H9 (cell line): ENCODE results near the gene HPCAL1. TPM values are rescaled to one million over a fixed set of nuclear protein-coding genes. Genes with fewer than 3 reads are reported as not detected.

ENCODE experiments used
- DNase-seq: peaks from one replicate; pipeline ENCODE4 v3.0.0-alpha.2; 2017
- H2AFZ ChIP-seq: one replicate; pipeline ENCODE4 v1.6.1; 2013; ENCODE audit warnings: mild to moderate bottlenecking, low read length, control low read depth, moderate library complexity
- H2AK5ac ChIP-seq: 2 replicates; pipeline ENCODE4 v1.6.1; 2013; ENCODE audit warnings: low read length, control low read depth, mixed read lengths; ENCODE audit not compliant: insufficient read length
- H2BK120ac ChIP-seq: one replicate; pipeline ENCODE4 v1.6.1; 2013; ENCODE audit warnings: low read depth, mild to moderate bottlenecking, low read length, control low read depth, inconsistent platforms; ENCODE audit not compliant: poor library complexity, severe bottlenecking
- H2BK12ac ChIP-seq: 2 replicates; pipeline ENCODE4 v1.6.1; 2013; ENCODE audit warnings: low read length, control low read depth, mixed read lengths, low read depth; ENCODE audit not compliant: insufficient read length
- H2BK15ac ChIP-seq: 2 replicates; pipeline ENCODE4 v1.6.1; 2013; ENCODE audit warnings: low read depth, low read length, control low read depth
- H2BK20ac ChIP-seq: one replicate; pipeline ENCODE4 v1.6.1; 2013; ENCODE audit warnings: low read depth, mild to moderate bottlenecking, low read length, control low read depth, inconsistent platforms; ENCODE audit not compliant: poor library complexity, severe bottlenecking
- H2BK5ac ChIP-seq: 2 replicates; pipeline ENCODE4 v1.6.1; 2013; ENCODE audit warnings: low read length, control low read depth, mixed read lengths; ENCODE audit not compliant: insufficient read length
- H3K14ac ChIP-seq: 2 replicates; pipeline ENCODE4 v1.6.1; 2013; ENCODE audit warnings: low read length, control low read depth; ENCODE audit not compliant: insufficient read depth
- H3K18ac ChIP-seq: 2 replicates; pipeline ENCODE4 v1.6.1; 2013; ENCODE audit warnings: low read depth, mild to moderate bottlenecking, mixed read lengths, low read length, control low read depth; ENCODE audit not compliant: insufficient read length
- H3K23ac ChIP-seq: 2 replicates; pipeline ENCODE4 v1.6.1; 2013; ENCODE audit warnings: low read length, control low read depth, mixed read lengths, low read depth; ENCODE audit not compliant: insufficient read length
- H3K23me2 ChIP-seq: 2 replicates; pipeline ENCODE4 v1.6.1; 2013; ENCODE audit warnings: low read depth, mild to moderate bottlenecking, mixed read lengths, low read length, control low read depth; ENCODE audit not compliant: insufficient read length, poor library complexity, severe bottlenecking
- H3K27ac ChIP-seq: 2 replicates; pipeline ENCODE4 v1.5.1; 2013; ENCODE audit warnings: low read length, control low read depth, mixed read lengths, low read depth; ENCODE audit not compliant: insufficient read length
- H3K27me3 ChIP-seq: 2 replicates; pipeline ENCODE4 v1.6.1; 2013; ENCODE audit warnings: low read length, control low read depth, inconsistent platforms; ENCODE audit not compliant: insufficient read depth
- H3K4ac ChIP-seq: 2 replicates; pipeline ENCODE4 v1.6.1; 2013; ENCODE audit warnings: low read depth, mild to moderate bottlenecking, control low read depth, inconsistent platforms, low read length, moderate library complexity
- H3K4me1 ChIP-seq: 2 replicates; pipeline ENCODE4 v1.6.1; 2013; ENCODE audit warnings: low read length, control low read depth, inconsistent platforms; ENCODE audit not compliant: insufficient read depth
- H3K4me2 ChIP-seq: 2 replicates; pipeline ENCODE4 v1.6.1; 2013; ENCODE audit warnings: low read length, control low read depth, mixed read lengths; ENCODE audit not compliant: insufficient read length, insufficient read depth
- H3K56ac ChIP-seq: 2 replicates; pipeline ENCODE4 v1.6.1; 2013; ENCODE audit warnings: low read depth, mild to moderate bottlenecking, mixed read lengths, low read length, control low read depth; ENCODE audit not compliant: insufficient read length
- H3K79me1 ChIP-seq: 2 replicates; pipeline ENCODE4 v1.6.1; 2013; ENCODE audit warnings: low read depth, mild to moderate bottlenecking, moderate library complexity, low read length, control low read depth, inconsistent platforms; ENCODE audit not compliant: insufficient read depth, poor library complexity, severe bottlenecking
- H3K79me2 ChIP-seq: 2 replicates; pipeline ENCODE4 v1.6.1; 2013; ENCODE audit warnings: low read length, control low read depth, inconsistent platforms; ENCODE audit not compliant: insufficient read depth
- H3K9ac ChIP-seq: 2 replicates; pipeline ENCODE4 v1.6.1; 2013; ENCODE audit warnings: low read length, control low read depth, mixed read lengths; ENCODE audit not compliant: insufficient read length; ENCODE audit errors: extremely low read depth
- H3K9me3 ChIP-seq: one replicate; pipeline ENCODE4 v1.6.1; 2013; ENCODE audit warnings: low read depth, low read length, inconsistent platforms; ENCODE audit not compliant: control insufficient read depth
- H3T11ph ChIP-seq: one replicate; pipeline ENCODE4 v1.6.1; 2013; ENCODE audit warnings: mild to moderate bottlenecking, low read length, control low read depth, inconsistent platforms
- H4K20me1 ChIP-seq: one replicate; pipeline ENCODE4 v1.6.1; 2013; ENCODE audit not compliant: control insufficient read depth, insufficient read length, insufficient read depth
- H4K5ac ChIP-seq: 2 replicates; pipeline ENCODE4 v1.6.1; 2013; ENCODE audit warnings: low read depth, mild to moderate bottlenecking, mixed read lengths, low read length, control low read depth; ENCODE audit not compliant: insufficient read length
- H4K8ac ChIP-seq: replicated peaks from 2 replicates; pipeline ENCODE4 v1.6.1; 2013; ENCODE audit warnings: low read length, control low read depth, mixed read lengths, low read depth; ENCODE audit not compliant: insufficient read length
- H4K91ac ChIP-seq: 2 replicates; pipeline ENCODE4 v1.6.1; 2013; ENCODE audit warnings: low read depth, mild to moderate bottlenecking, moderate library complexity, mixed read lengths, low read length, control low read depth; ENCODE audit not compliant: insufficient read length
- H3K27ac Mint-ChIP-seq, 3 experiments: 2 replicates in 2 of 3; 3 replicates in 1 of 3; pipeline ENCODE4 v1.8.0; 2020 to 2021; ENCODE audit warnings: mixed read lengths in 3 of 3, mild to moderate bottlenecking in 1 of 3, moderate library complexity in 1 of 3
- H3K27me3 Mint-ChIP-seq: 2 replicates; pipeline ENCODE4 v1.8.0; 2021; ENCODE audit warnings: low read depth, mild to moderate bottlenecking, moderate library complexity, mixed read lengths
- H3K36me3 Mint-ChIP-seq, 3 experiments: 2 replicates in 2 of 3; 3 replicates in 1 of 3; pipeline ENCODE4 v1.8.0; 2020 to 2021; ENCODE audit warnings: low read depth in 3 of 3, mixed read lengths in 3 of 3; ENCODE audit not compliant: insufficient read depth in 1 of 3
- H3K4me1 Mint-ChIP-seq, 2 experiments: 2 replicates each; pipeline ENCODE4 v1.8.0; 2020; ENCODE audit warnings: mixed read lengths in 2 of 2
- H3K4me3 Mint-ChIP-seq, 2 experiments: 2 replicates in 1 of 2; 3 replicates in 1 of 2; pipeline ENCODE4 v1.8.0; 2020 to 2021; ENCODE audit warnings: mild to moderate bottlenecking in 2 of 2, mixed read lengths in 2 of 2, moderate library complexity in 1 of 2
- H3K9me3 Mint-ChIP-seq, 2 experiments: 2 replicates in 1 of 2; 3 replicates in 1 of 2; pipeline ENCODE4 v1.8.0; 2020; ENCODE audit warnings: mild to moderate bottlenecking in 2 of 2, mixed read lengths in 2 of 2, moderate library complexity in 1 of 2
- whole genome bisulfite sequencing: extraction: QIAGEN DNeasy Blood & Tissue Kit; methylation state at CpG from one replicate; pipeline ENCODE4 v1.1.7; 2013; ENCODE audit warnings: missing lambda C conversion rate, low lambda C conversion rate, mixed read lengths; ENCODE audit not compliant: insufficient read length; ENCODE audit errors: extremely low coverage; 5-methylcytosine and 5-hydroxymethylcytosine counted together
- total RNA-seq: library from RNA; stranded (reverse); gene quantifications from 2 replicates; pipeline ENCODE4 v1.2.1, GENCODE V29; 2021
- TF ChIP-seq, protein P1 (sequence below): fragments of 200-600 bp; sonication (generic); conservative IDR thresholded peaks from 3 replicates; pipeline ENCODE4 v1.8.0; 2021; ENCODE audit warnings: antibody characterized with exemption, mild to moderate bottlenecking

Gene HPCAL1
- total RNA-seq, 1 experiment from 2014 or later, result 4.7 TPM

DNA sequence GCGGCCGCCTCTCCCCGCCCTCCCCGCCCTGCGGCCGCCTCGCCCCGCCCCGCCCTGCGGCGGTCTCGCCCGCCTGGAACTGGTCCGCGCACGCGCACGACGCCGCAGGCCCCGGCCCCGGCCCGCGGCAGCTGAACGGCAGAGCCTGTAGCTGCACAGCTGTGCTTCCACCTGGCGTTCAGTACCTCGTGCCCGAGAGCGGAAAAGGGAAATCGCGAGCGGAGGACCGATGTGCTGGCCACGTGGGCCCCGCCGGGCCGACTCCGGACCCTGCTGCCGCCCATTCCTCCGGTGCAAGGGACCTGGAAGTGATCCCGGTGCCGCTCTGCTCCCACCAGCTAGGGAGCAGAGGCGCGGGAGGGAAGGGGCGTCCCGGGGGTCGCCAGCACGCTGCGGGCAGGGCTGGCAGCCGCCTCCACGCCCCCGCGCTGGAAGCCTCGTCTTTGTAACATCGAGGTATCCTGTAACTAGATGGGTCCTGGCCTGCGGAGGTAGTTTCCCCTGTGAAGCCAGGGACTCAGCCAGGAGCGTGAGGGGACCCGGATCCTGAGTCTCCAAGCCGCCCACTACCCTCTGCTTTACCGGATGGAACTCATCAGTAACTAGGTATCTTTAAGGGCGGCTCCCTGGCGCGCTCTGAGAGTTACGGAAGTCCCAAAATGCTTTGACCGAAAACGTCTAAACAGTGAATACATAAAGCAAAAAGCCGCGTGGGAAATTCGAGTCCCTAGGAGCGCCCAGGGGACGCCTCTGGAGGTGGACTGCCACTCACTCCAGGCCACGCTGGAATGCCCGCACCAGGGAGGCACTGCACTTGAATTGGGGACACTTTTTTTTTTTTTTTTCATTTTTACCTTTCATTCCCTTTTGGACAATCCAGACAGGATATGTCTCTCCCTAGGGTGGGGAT is 146.1 kb downstream of the HPCAL1 start:
- Histone ChIP-seq H3K4me1 (no peaks in the 10 kb centered on the region; the same call in 1 of the 2 replicates), H3K4ac (no peak overlapping the region), H2AK5ac (no peak overlapping the region), H3K79me1 (no peaks in the 10 kb centered on the region), H3K9me3 (no peaks in the 10 kb centered on the region), H4K91ac (no peak overlapping the region), H3K4me2 (peak overlapping the region; percentile 54), H4K5ac (no peak overlapping the region), H2BK5ac (no peak overlapping the region), H4K20me1 (no peaks in the 10 kb centered on the region), H3K27me3 (peaks cover 3% of the 10 kb centered on the region; the same call in 1 of the 2 replicates), H3K14ac (peak overlapping the region; percentile 81), H3K27ac (no peak overlapping the region), H2BK12ac (no peak overlapping the region), H3K79me2 (peaks cover 4% of the 10 kb centered on the region; the same call in 1 of the 2 replicates), H3K23me2 (peaks cover 8% of the 10 kb centered on the region), H3K56ac (no peak overlapping the region), H4K8ac (no peak overlapping the region), H3K18ac (peak overlapping the region; percentile 84), H2BK120ac (no peak overlapping the region), H3T11ph (no peak overlapping the region), H2BK15ac (no peak overlapping the region), H3K9ac (peak overlapping the region; percentile 39), H2AFZ (no peak overlapping the region), H2BK20ac (no peak overlapping the region), H3K23ac (no peak overlapping the region)
- peaks cover 22% of the 10 kb centered on the region for H3K27me3 Mint-ChIP-seq
- DNase-seq, result peak; percentile 92
- peaks cover 6 to 14% (median 12%) of the 10 kb centered on the region in 3 experiments for H3K36me3 Mint-ChIP-seq
- no peaks in the 10 kb centered on the region for H3K9me3 Mint-ChIP-seq
- TF ChIP-seq, protein P1, sequence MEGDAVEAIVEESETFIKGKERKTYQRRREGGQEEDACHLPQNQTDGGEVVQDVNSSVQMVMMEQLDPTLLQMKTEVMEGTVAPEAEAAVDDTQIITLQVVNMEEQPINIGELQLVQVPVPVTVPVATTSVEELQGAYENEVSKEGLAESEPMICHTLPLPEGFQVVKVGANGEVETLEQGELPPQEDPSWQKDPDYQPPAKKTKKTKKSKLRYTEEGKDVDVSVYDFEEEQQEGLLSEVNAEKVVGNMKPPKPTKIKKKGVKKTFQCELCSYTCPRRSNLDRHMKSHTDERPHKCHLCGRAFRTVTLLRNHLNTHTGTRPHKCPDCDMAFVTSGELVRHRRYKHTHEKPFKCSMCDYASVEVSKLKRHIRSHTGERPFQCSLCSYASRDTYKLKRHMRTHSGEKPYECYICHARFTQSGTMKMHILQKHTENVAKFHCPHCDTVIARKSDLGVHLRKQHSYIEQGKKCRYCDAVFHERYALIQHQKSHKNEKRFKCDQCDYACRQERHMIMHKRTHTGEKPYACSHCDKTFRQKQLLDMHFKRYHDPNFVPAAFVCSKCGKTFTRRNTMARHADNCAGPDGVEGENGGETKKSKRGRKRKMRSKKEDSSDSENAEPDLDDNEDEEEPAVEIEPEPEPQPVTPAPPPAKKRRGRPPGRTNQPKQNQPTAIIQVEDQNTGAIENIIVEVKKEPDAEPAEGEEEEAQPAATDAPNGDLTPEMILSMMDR, result 0 out of 3 replicates have a peak, but pooled peaks have one; percentile 23
- peaks cover 18 to 28% of the 10 kb centered on the region in 2 experiments for H3K4me1 Mint-ChIP-seq
- no peak overlapping the region for H3K27ac Mint-ChIP-seq
- peak overlapping the region; percentile 59 to 80 for H3K4me3 Mint-ChIP-seq
- WGBS, result no CpG with 5 or more reads among the region's 73 CpGs
